GM21825 (cell line): ENCODE data around the gene DYNC1I1.

ENCODE experiments used
- ATAC-seq: cut with Tn5 transposase; IDR thresholded peaks from one replicate; pipeline ENCODE4 v1.9.1; 2021; ENCODE audit warnings: mild to moderate bottlenecking, moderate library complexity; ENCODE audit not compliant: unreplicated experiment

Gene DYNC1I1

GRCh38 chr7:95772298-95772770, at the start of gene DYNC1I1:
DYNC1I1 (plus strand) TSS chr7:95772554; CDS start chr7:95804730, 32,176 bp downstream.
- peak; percentile 94 for ATAC-seq

GRCh38 chr7:95723583-95724180, 48.7 kb upstream of the DYNC1I1 start:
- no peak for ATAC-seq

- no peak for ATAC-seq
These were observed 47.1 kb upstream of the DYNC1I1 start for GRCh38 chr7:95725205-95725604.

GRCh38 chr7:95730493-95731280, 41.7 kb upstream of the DYNC1I1 start:
- ATAC-seq, result no peak

GRCh38 chr7:95736635-95737034, 35.7 kb upstream of the DYNC1I1 start:
- ATAC-seq, result no peak

- no peak for ATAC-seq
These were observed 34.4 kb upstream of the DYNC1I1 start for GRCh38 chr7:95737828-95738505.

GRCh38 chr7:95749044-95749443, 23.3 kb upstream of the DYNC1I1 start:
- no peak for ATAC-seq

GRCh38 chr7:95749515-95749914, 22.8 kb upstream of the DYNC1I1 start:
- ATAC-seq, result no peak

- ATAC-seq, result no peak
These were observed 18.9 kb upstream of the DYNC1I1 start for GRCh38 chr7:95753440-95753839.

GRCh38 chr7:95755277-95755934, 16.9 kb upstream of the DYNC1I1 start:
- ATAC-seq, result no peak

- no peak for ATAC-seq
These were observed 14.2 kb upstream of the DYNC1I1 start for GRCh38 chr7:95758187-95758586.

GRCh38 chr7:95766086-95766485, 6.3 kb upstream of the DYNC1I1 start:
- ATAC-seq, result no peak

- ATAC-seq, result no peak
These were observed 5.7 kb upstream of the DYNC1I1 start for GRCh38 chr7:95766657-95767056.

- no peak for ATAC-seq
These were observed 622 bp downstream of the DYNC1I1 start for GRCh38 chr7:95772771-95773581.

GRCh38 chr7:95776561-95777185, 4.3 kb downstream of the DYNC1I1 start:
- ATAC-seq, result no peak

GRCh38 chr7:95777269-95777668, 4.9 kb downstream of the DYNC1I1 start:
- ATAC-seq, result no peak

GRCh38 chr7:95780665-95781064, 8.3 kb downstream of the DYNC1I1 start:
- ATAC-seq, result no peak

- ATAC-seq, result no peak
These were observed 9.7 kb downstream of the DYNC1I1 start for GRCh38 chr7:95781961-95782586.

GRCh38 chr7:95784796-95785195, 12.4 kb downstream of the DYNC1I1 start:
- ATAC-seq, result no peak

- ATAC-seq, result no peak
These were observed 15.9 kb downstream of the DYNC1I1 start for GRCh38 chr7:95788258-95788657.
